ENCODE results near the gene REL.

DNA sequence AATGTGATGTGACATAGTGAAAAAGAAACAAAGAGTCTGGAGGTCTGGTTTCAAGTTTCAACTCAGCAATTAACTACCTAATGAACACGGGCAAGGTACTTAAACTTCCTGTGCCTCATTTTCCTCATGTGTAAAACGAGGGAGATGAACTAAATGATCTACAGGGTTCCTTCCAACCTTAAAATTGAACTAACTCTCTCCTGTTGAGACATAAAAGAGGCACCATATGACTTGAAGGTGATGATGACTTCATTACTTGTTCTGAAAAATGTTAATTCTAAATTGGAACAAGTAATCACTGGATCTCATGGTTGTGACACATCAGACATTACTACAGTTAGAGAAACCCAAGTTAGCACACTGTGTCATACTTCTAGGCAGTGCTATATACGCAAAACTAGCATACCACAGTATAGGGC is 8.9 kb upstream of the REL start:
- TF ChIP-seq TAF1 (IDR thresholded peaks at IDR 0.05; ENCODE audit: borderline replicate concordance, insufficient read depth, low read length) (no peak), POLR2AphosphoS5 (IDR thresholded peaks at IDR 0.05; ENCODE audit: low read depth, low read length) (no peak)
